NCI-H2081 treated with DMSO at 0.1 percent for 48 hours (cell line): ENCODE measurements around the gene GSTA2.
"Not testable (repeated sequence)": the region's sequence is repeated elsewhere in the genome, so short reads cannot be mapped to it uniquely, and the experiment has no call there.

ENCODE experiments used
- DNase-seq: peaks from one replicate; lab custom pipeline; 2025; lab: John Stamatoyannopoulos, UW

The GSTA2 gene

GRCh38 chr6:52763322-52763916 is at the start of gene GSTA2:
Gene GSTA2, minus strand, starts transcription at chr6:52763475. Its CDS starts 5,528 bp downstream, at chr6:52757947.
- DNase-seq: not testable (repeated sequence)

- DNase-seq: not testable (repeated sequence)
Observed at GRCh38 chr6:52809777-52810176, 46.5 kb upstream of the GSTA2 start.

- DNase-seq: no peak
Observed at GRCh38 chr6:52808660-52809059, 45.4 kb upstream of the GSTA2 start.

GRCh38 chr6:52803668-52804255 is 40.5 kb upstream of the GSTA2 start, which contains the start of gene GSTA1:
Gene GSTA1, minus strand, starts transcription at chr6:52803816. Its CDS starts 4,549 bp downstream, at chr6:52799267.
- not testable (repeated sequence) for DNase-seq

GRCh38 chr6:52802806-52803205 is 39.5 kb upstream of the GSTA2 start:
- no peak for DNase-seq

GRCh38 chr6:52801188-52801841 is 38.0 kb upstream of the GSTA2 start:
- DNase-seq: no peak

- DNase-seq: not testable (repeated sequence)
Observed at GRCh38 chr6:52799272-52799671, 36.0 kb upstream of the GSTA2 start.

- not testable (repeated sequence) for DNase-seq
Observed at GRCh38 chr6:52794366-52794765, 31.1 kb upstream of the GSTA2 start.

GRCh38 chr6:52790861-52791260 is 27.6 kb upstream of the GSTA2 start:
- DNase-seq: no peak

- DNase-seq: not testable (repeated sequence)
Observed at GRCh38 chr6:52789658-52790057, 26.4 kb upstream of the GSTA2 start.

GRCh38 chr6:52788478-52788877 is 25.2 kb upstream of the GSTA2 start:
- DNase-seq: no peak

- no peak for DNase-seq
Observed at GRCh38 chr6:52787917-52788316, 24.6 kb upstream of the GSTA2 start.

GRCh38 chr6:52786249-52786956 is 23.1 kb upstream of the GSTA2 start:
- no peak for DNase-seq

- not testable (repeated sequence) for DNase-seq
Observed at GRCh38 chr6:52782696-52783274, 19.5 kb upstream of the GSTA2 start.

GRCh38 chr6:52782209-52782608 is 18.9 kb upstream of the GSTA2 start:
- DNase-seq: not testable (repeated sequence)

GRCh38 chr6:52779237-52779636 is 16.0 kb upstream of the GSTA2 start:
- DNase-seq: no peak

GRCh38 chr6:52776711-52777351 is 13.6 kb upstream of the GSTA2 start:
- DNase-seq: not testable (repeated sequence)

- DNase-seq: not testable (repeated sequence)
Observed at GRCh38 chr6:52769399-52769798, 6.1 kb upstream of the GSTA2 start.

GRCh38 chr6:52767658-52768057 is 4.4 kb upstream of the GSTA2 start:
- DNase-seq: not testable (repeated sequence)

- not testable (repeated sequence) for DNase-seq
Observed at GRCh38 chr6:52761673-52762491, 1.4 kb downstream of the GSTA2 start.
